Inflammatory macrophage treated with lipopolysaccharide for 4 hours (primary cell): ENCODE data around the gene CCDC182.

Experiments used
- DNase-seq: peaks from one replicate; pipeline ENCODE4 v3.0.0-alpha.2; 2020

CCDC182 gene

DNA sequence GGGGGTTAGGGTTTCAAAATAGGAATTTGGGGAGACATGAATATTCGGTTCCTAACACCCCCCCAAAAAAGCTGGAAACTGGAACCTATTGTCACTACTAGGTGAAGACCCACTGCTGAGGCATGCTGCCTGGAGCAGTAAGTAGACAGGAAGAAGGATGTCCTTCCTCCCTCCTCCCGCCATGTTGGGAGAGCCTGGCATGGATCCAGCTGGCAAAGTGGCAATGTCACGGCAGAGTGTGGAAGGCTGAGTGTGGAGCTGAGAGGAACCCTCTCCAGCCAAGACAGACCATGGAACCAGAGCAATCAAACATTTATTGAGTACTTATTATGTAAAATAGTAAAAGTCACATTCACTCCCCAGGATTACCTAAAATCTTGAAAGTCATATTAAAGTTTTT is 49.0 kb downstream of the CCDC182 start:
- no peak for DNase-seq
